Left lung (tissue), 10 donors: Measurements from ENCODE around the gene GET4. TPM values are rescaled to one million over a fixed set of nuclear protein-coding genes. Genes with fewer than 3 reads are reported as not detected.

Source experiments
- ATAC-seq: fragments of 200-7000 bp; cut with Tn5 transposase; one replicate; pipeline ENCODE4 v1.9.1; 2020; ENCODE audit warnings: moderate library complexity
- DNase-seq, 4 donors: peaks; one replicate each; pipeline ENCODE4 v3.0.0-alpha.2; 2013 to 2020
- H3K27ac ChIP-seq, 2 donors: fragments of 200-600 bp; sonication (generic) in 1 of 2; one replicate each; pipeline versions ENCODE4 v1.5.0 to v1.8.0; 2020 to 2021
- H3K27me3 ChIP-seq, 2 donors: fragments of 200-600 bp; sonication (generic) in 1 of 2; one replicate each; pipeline versions ENCODE4 v1.5.0 to v1.8.0; 2020 to 2021
- H3K36me3 ChIP-seq, 2 donors: fragments of 200-600 bp; sonication (generic) in 1 of 2; one replicate each; pipeline versions ENCODE4 v1.5.0 to v1.8.0; 2020 to 2021
- H3K4me1 ChIP-seq, 2 donors: fragments of 200-600 bp; one replicate each; pipeline ENCODE4 v1.8.0; 2021
- H3K4me3 ChIP-seq, 2 donors: fragments of 200-600 bp; sonication (generic) in 1 of 2; one replicate each; pipeline versions ENCODE4 v1.5.0 to v1.8.0; 2020 to 2021; ENCODE audit warnings: mild to moderate bottlenecking in 1 of 2
- H3K9me3 ChIP-seq, 2 donors: fragments of 200-600 bp; sonication (generic) in 1 of 2; one replicate each; pipeline versions ENCODE4 v1.5.0 to v1.8.0; 2020 to 2021
- intact Hi-C, 2 donors: fragments of 100-400 bp; cut with DNase I; formaldehyde crosslinking; loops; one replicate each; pipeline versions ENCODE4 v1.11.2 to v1.14.2; 2022
- polyA plus RNA-seq, 6 donors: library from polyadenylated mRNA; unstranded; fragments of 120-200 nt; gene quantifications; one replicate each; pipeline ENCODE4 v1.2.1, GENCODE V29; 2013; ENCODE audit not compliant: insufficient read length in 6 of 6
- total RNA-seq, 2 donors: library from RNA; stranded (reverse); fragmentation: NEBNext Ultra II Directional; extraction: Animal tissue kit (Norgen Biotek cat#: 25700); gene quantifications; one replicate each; pipeline ENCODE4 v1.2.1, GENCODE V29; 2021
- TF ChIP-seq, protein P1 (sequence below), 2 donors: fragments of 200-600 bp; sonication (generic) in 1 of 2; IDR thresholded peaks; one replicate each; pipeline versions ENCODE4 v1.5.0 to v1.8.0; 2021; ENCODE audit warnings: antibody characterized with exemption in 2 of 2
- donor health status: DM: no; HTN: yes; CAD: no.
- donor health status: DM: no; HTN: no; CAD: no.

Gene GET4
- total and polyA plus RNA-seq, 8 donors, result 25.0 to 39.0 (median 31.1) TPM

DNA sequence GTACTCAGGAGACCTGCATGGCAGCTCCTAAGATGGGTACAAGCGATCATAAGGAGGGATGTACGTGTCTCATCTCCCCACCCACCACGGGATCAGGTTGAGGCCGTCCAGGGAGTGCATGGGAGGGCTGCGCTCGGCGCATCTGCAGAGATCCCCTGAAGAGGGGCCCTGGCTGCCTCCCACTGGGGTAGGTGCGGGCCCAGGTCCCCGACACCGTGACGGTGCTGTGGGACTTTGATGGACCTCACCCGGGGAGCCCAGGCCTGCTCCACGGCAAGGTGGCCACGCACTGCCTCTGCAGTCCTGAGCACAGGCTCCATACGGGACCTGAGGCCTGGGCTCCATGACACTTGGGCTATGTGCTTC lies 12.7 kb downstream of the GET4 start:
- peak in 1 of 4 donors; percentile 67 for DNase-seq

GRCh38 chr7:889391-889790 lies 13.0 kb downstream of the GET4 start:
- H3K36me3 ChIP-seq, result peaks cover 0 to 75% of the 10 kb centered on the region in 2 donors
- H3K27ac ChIP-seq, result no peak overlapping the region
- H3K4me3 ChIP-seq, result no peak overlapping the region
- no peaks in the 10 kb centered on the region for H3K9me3 ChIP-seq
- intact Hi-C loops, result no loop called here
- no peak for ATAC-seq
- TF ChIP-seq, protein P1, sequence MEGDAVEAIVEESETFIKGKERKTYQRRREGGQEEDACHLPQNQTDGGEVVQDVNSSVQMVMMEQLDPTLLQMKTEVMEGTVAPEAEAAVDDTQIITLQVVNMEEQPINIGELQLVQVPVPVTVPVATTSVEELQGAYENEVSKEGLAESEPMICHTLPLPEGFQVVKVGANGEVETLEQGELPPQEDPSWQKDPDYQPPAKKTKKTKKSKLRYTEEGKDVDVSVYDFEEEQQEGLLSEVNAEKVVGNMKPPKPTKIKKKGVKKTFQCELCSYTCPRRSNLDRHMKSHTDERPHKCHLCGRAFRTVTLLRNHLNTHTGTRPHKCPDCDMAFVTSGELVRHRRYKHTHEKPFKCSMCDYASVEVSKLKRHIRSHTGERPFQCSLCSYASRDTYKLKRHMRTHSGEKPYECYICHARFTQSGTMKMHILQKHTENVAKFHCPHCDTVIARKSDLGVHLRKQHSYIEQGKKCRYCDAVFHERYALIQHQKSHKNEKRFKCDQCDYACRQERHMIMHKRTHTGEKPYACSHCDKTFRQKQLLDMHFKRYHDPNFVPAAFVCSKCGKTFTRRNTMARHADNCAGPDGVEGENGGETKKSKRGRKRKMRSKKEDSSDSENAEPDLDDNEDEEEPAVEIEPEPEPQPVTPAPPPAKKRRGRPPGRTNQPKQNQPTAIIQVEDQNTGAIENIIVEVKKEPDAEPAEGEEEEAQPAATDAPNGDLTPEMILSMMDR (IDR thresholded peaks at IDR 0.05), result no peak
- H3K27me3 ChIP-seq, result no peaks in the 10 kb centered on the region
- peak in 1 of 4 donors; percentile 54 for DNase-seq
- H3K4me1 ChIP-seq, result no peaks in the 10 kb centered on the region

More for the DNA sequence above, 12.7 kb downstream of the GET4 start:
- Histone ChIP-seq H3K36me3 (peaks cover 0 to 71% of the 10 kb centered on the region in 2 donors), H3K27ac (no peak overlapping the region), H3K27me3 (no peaks in the 10 kb centered on the region), H3K9me3 (no peaks in the 10 kb centered on the region), H3K4me3 (no peak overlapping the region), H3K4me1 (no peaks in the 10 kb centered on the region)
- no peak for ATAC-seq
- TF ChIP-seq, protein P1 (IDR thresholded peaks at IDR 0.05), result no peak
- intact Hi-C loops, result no loop called here

DNA sequence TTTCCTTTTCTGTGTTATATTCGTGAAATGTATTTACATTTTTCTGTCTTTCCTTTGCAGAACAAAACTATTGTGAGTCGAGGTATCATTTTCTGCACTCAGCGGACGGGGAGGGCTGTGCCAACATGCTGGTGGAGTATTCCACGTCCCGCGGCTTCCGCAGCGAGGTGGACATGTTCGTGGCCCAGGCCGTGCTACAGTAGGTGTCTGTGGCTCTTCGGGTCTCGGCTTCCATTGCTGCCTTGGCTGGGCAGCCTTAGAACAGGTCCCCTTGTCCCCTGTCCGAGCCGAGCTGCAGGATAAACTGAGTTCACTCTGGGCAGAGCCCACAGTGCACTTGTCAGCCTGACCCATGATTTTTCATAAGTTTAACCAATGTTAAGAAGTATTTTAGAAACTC lies 14.5 kb downstream of the GET4 start:
- TF ChIP-seq, protein P1 (IDR thresholded peaks at IDR 0.05), result no peak
- Histone ChIP-seq H3K4me3 (no peak overlapping the region), H3K36me3 (peaks cover 0 to 83% of the 10 kb centered on the region in 2 donors), H3K9me3 (no peaks in the 10 kb centered on the region), H3K27me3 (no peaks in the 10 kb centered on the region), H3K27ac (no peak overlapping the region), H3K4me1 (no peaks in the 10 kb centered on the region)
- DNase-seq (peak in 1 of 4 donors; percentile 62), ATAC-seq (no peak)
- intact Hi-C loops, result no loop called here

- peak in 1 of 4 donors; percentile 59 for DNase-seq
- no peak overlapping the region for H3K4me3 ChIP-seq
These were observed 14.9 kb downstream of the GET4 start for GRCh38 chr7:891291-891690.

DNA sequence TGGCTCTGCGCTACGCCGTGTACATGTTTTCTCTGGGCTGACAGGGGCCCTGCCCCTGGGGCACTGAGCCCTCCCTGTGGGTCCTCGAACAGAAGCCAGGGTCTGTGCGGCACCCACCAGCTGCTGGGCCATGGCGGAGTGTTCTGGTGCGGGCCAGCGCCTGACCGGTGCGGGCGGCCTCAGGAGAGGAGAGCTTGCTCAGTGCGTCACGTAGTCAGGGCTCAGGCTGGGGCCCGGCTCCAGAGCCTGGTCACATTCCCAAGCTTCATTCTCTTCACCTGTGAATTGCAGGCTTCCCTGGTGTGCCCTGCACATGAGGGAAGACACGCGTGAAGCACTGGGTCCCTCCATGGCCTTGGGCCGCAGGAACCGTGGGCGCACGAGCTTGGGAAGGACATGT lies 15.5 kb downstream of the GET4 start:
- DNase-seq (peak in 1 of 4 donors; percentile 65), ATAC-seq (no peak)
- TF ChIP-seq, protein P1 (IDR thresholded peaks at IDR 0.05), result no peak
- no peak overlapping the region for H3K4me3 ChIP-seq
- intact Hi-C loops, result no loop called here
- H3K4me1 ChIP-seq, result no peaks in the 10 kb centered on the region
- H3K36me3 ChIP-seq, result peaks cover 0 to 83% of the 10 kb centered on the region in 2 donors
- no peak overlapping the region for H3K27ac ChIP-seq
- H3K9me3 ChIP-seq, result no peaks in the 10 kb centered on the region
- H3K27me3 ChIP-seq, result no peaks in the 10 kb centered on the region

More at GRCh38 chr7:891291-891690, 14.9 kb downstream of the GET4 start:
- TF ChIP-seq, protein P1 (IDR thresholded peaks at IDR 0.05), result no peak
- H3K4me1 ChIP-seq, result no peaks in the 10 kb centered on the region
- no peak overlapping the region for H3K27ac ChIP-seq
- H3K27me3 ChIP-seq, result no peaks in the 10 kb centered on the region
- peaks cover 0 to 83% of the 10 kb centered on the region in 2 donors for H3K36me3 ChIP-seq
- intact Hi-C loops, result no loop called here
- H3K9me3 ChIP-seq, result no peaks in the 10 kb centered on the region
- no peak for ATAC-seq
